Muscle layer of colon (tissue), 2 donors: Measurements from ENCODE around the gene NCS1.

Source experiments
- H3K27ac ChIP-seq: one replicate; pipeline ENCODE4 v1.7.0; 2013; ENCODE audit warnings: low read depth, mild to moderate bottlenecking, low read length, moderate library complexity
- H3K27me3 ChIP-seq, 2 donors: one replicate each; pipeline ENCODE4 v1.7.0; 2013; ENCODE audit warnings: low read length in 2 of 2, mild to moderate bottlenecking in 2 of 2; ENCODE audit not compliant: insufficient read depth in 2 of 2, control insufficient read depth in 1 of 2
- H3K36me3 ChIP-seq: one replicate; pipeline ENCODE4 v1.7.0; 2013; ENCODE audit warnings: mild to moderate bottlenecking, low read length; ENCODE audit not compliant: insufficient read depth
- H3K4me1 ChIP-seq: one replicate; pipeline ENCODE4 v1.7.0; 2013; ENCODE audit warnings: mild to moderate bottlenecking, low read length; ENCODE audit not compliant: insufficient read depth
- H3K4me3 ChIP-seq, 2 donors: one replicate each; pipeline ENCODE4 v1.7.0; 2013; ENCODE audit warnings: low read length in 2 of 2, low read depth in 1 of 2, mild to moderate bottlenecking in 1 of 2, moderate library complexity in 1 of 2
- H3K9ac ChIP-seq: one replicate; pipeline ENCODE4 v1.7.0; 2013; ENCODE audit warnings: low read length
- H3K9me3 ChIP-seq: one replicate; pipeline ENCODE4 v1.7.0; 2013; ENCODE audit warnings: mild to moderate bottlenecking, low read length
- donor health status: abdominal sarcoma.
- donor health status: Adenocarcinoma of cecum.

NCS1 gene

GRCh38 chr9:130222833-130223232 is 50.6 kb downstream of the NCS1 start:
- H3K9me3 ChIP-seq: peaks cover 9% of the 10 kb centered on the region
- no peak overlapping the region for H3K9ac ChIP-seq
- no peak overlapping the region for H3K4me3 ChIP-seq
- peaks cover 20% of the 10 kb centered on the region for H3K4me1 ChIP-seq
- H3K27me3 ChIP-seq: no peaks in the 10 kb centered on the region
- peak overlapping the region; percentile 1 for H3K27ac ChIP-seq
- H3K36me3 ChIP-seq: peaks cover 58% of the 10 kb centered on the region

GRCh38 chr9:130225071-130225470 is 52.9 kb downstream of the NCS1 start:
- H3K36me3 ChIP-seq: peaks cover 47% of the 10 kb centered on the region
- no peaks in the 10 kb centered on the region for H3K27me3 ChIP-seq
- H3K9ac ChIP-seq: no peak overlapping the region
- peaks cover 8% of the 10 kb centered on the region for H3K4me1 ChIP-seq
- H3K27ac ChIP-seq: no peak overlapping the region
- no peak overlapping the region for H3K4me3 ChIP-seq
- H3K9me3 ChIP-seq: peaks cover 11% of the 10 kb centered on the region

- Histone ChIP-seq H3K27ac (no peak overlapping the region), H3K36me3 (peaks cover 46% of the 10 kb centered on the region), H3K4me1 (peaks cover 3% of the 10 kb centered on the region), H3K9me3 (peaks cover 11% of the 10 kb centered on the region), H3K27me3 (no peaks in the 10 kb centered on the region), H3K4me3 (no peak overlapping the region), H3K9ac (no peak overlapping the region)
These were observed 53.4 kb downstream of the NCS1 start for GRCh38 chr9:130225586-130225985.

GRCh38 chr9:130226112-130226511 is 53.9 kb downstream of the NCS1 start:
- Histone ChIP-seq H3K27ac (no peak overlapping the region), H3K4me3 (no peak overlapping the region), H3K36me3 (peaks cover 46% of the 10 kb centered on the region), H3K4me1 (no peaks in the 10 kb centered on the region), H3K9me3 (peaks cover 11% of the 10 kb centered on the region), H3K27me3 (no peaks in the 10 kb centered on the region), H3K9ac (no peak overlapping the region)

GRCh38 chr9:130227833-130228232 is 55.6 kb downstream of the NCS1 start:
- Histone ChIP-seq H3K4me1 (no peaks in the 10 kb centered on the region), H3K27ac (no peak overlapping the region), H3K27me3 (no peaks in the 10 kb centered on the region), H3K4me3 (no peak overlapping the region), H3K36me3 (peaks cover 44% of the 10 kb centered on the region), H3K9ac (no peak overlapping the region), H3K9me3 (peaks cover 11% of the 10 kb centered on the region)

GRCh38 chr9:130229759-130230158 is 57.6 kb downstream of the NCS1 start:
- H3K9ac ChIP-seq: no peak overlapping the region
- peaks cover 11% of the 10 kb centered on the region for H3K9me3 ChIP-seq
- no peak overlapping the region for H3K27ac ChIP-seq
- H3K4me3 ChIP-seq: no peak overlapping the region
- peaks cover 11% of the 10 kb centered on the region for H3K4me1 ChIP-seq
- H3K27me3 ChIP-seq: no peaks in the 10 kb centered on the region
- H3K36me3 ChIP-seq: peaks cover 52% of the 10 kb centered on the region

- Histone ChIP-seq H3K9me3 (peaks cover 11% of the 10 kb centered on the region), H3K4me3 (no peak overlapping the region), H3K4me1 (peaks cover 19% of the 10 kb centered on the region), H3K27me3 (no peaks in the 10 kb centered on the region), H3K27ac (no peak overlapping the region), H3K9ac (no peak overlapping the region), H3K36me3 (peaks cover 46% of the 10 kb centered on the region)
These were observed 58.4 kb downstream of the NCS1 start for GRCh38 chr9:130230631-130231030.

GRCh38 chr9:130232899-130233586 is 60.8 kb downstream of the NCS1 start:
- H3K9me3 ChIP-seq: peaks cover under 1% of the 10 kb centered on the region
- H3K4me1 ChIP-seq: peaks cover 42% of the 10 kb centered on the region
- no peak overlapping the region for H3K9ac ChIP-seq
- H3K4me3 ChIP-seq: no peak overlapping the region
- H3K27ac ChIP-seq: peak overlapping the region; percentile 34
- H3K27me3 ChIP-seq: no peaks in the 10 kb centered on the region
- H3K36me3 ChIP-seq: peaks cover 26% of the 10 kb centered on the region

- Histone ChIP-seq H3K36me3 (peaks cover 26% of the 10 kb centered on the region), H3K4me3 (no peak overlapping the region), H3K27ac (no peak overlapping the region), H3K9me3 (no peaks in the 10 kb centered on the region), H3K27me3 (no peaks in the 10 kb centered on the region), H3K4me1 (peaks cover 47% of the 10 kb centered on the region), H3K9ac (no peak overlapping the region)
These were observed 61.4 kb downstream of the NCS1 start for GRCh38 chr9:130233587-130233945.

- H3K27ac ChIP-seq: peak overlapping the region; percentile 43
- peaks cover 50% of the 10 kb centered on the region for H3K4me1 ChIP-seq
- peak overlapping the region; percentile 30 for H3K9ac ChIP-seq
- H3K27me3 ChIP-seq: no peaks in the 10 kb centered on the region
- no peak overlapping the region for H3K4me3 ChIP-seq
- peaks cover 22% of the 10 kb centered on the region for H3K36me3 ChIP-seq
- no peaks in the 10 kb centered on the region for H3K9me3 ChIP-seq
These were observed 62.4 kb downstream of the NCS1 start for GRCh38 chr9:130234340-130235260.

- H3K4me3 ChIP-seq: no peak overlapping the region
- peaks cover 20% of the 10 kb centered on the region for H3K36me3 ChIP-seq
- H3K4me1 ChIP-seq: peaks cover 61% of the 10 kb centered on the region
- H3K9me3 ChIP-seq: no peaks in the 10 kb centered on the region
- H3K27me3 ChIP-seq: no peaks in the 10 kb centered on the region
- peak overlapping the region; percentile 30 for H3K9ac ChIP-seq
- H3K27ac ChIP-seq: peak overlapping the region; percentile 73
These were observed 63.6 kb downstream of the NCS1 start for GRCh38 chr9:130235558-130236435.
